HTR-8/SVneo (cell line): ENCODE measurements around the gene PPARD.

Source experiments
- DNase-seq: peaks from one replicate; pipeline ENCODE4 v3.0.0; 2011; ENCODE audit warnings: low spot score, mixed read lengths; ENCODE audit not compliant: insufficient read length
- FAIRE-seq: peaks from 2 replicates; lab custom pipeline; 2011; peaks lifted over from hg19 to GRCh38; lab: Jason Lieb, UNC

PPARD gene

DNA sequence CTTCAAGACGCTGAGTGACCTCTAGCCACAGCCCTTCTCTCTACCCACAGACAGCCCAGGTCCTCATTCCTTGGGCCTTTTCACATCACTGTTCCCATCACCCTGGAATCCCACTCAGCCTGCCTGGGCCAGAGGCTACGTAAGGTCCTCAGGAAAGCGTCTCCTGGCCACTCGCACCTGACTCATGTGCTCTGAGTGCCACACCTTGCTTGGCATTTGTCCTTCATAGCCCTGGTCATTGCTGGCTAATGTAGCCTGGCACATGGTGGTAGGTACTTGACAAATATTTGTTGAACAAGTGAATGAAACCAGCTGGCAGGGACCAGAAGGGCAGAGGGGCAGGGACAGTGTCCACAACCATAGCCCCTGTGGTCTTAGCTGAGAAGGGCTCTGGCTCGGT is 59.2 kb downstream of the PPARD start:
- DNase-seq (no peak), FAIRE-seq (no peak)

DNA sequence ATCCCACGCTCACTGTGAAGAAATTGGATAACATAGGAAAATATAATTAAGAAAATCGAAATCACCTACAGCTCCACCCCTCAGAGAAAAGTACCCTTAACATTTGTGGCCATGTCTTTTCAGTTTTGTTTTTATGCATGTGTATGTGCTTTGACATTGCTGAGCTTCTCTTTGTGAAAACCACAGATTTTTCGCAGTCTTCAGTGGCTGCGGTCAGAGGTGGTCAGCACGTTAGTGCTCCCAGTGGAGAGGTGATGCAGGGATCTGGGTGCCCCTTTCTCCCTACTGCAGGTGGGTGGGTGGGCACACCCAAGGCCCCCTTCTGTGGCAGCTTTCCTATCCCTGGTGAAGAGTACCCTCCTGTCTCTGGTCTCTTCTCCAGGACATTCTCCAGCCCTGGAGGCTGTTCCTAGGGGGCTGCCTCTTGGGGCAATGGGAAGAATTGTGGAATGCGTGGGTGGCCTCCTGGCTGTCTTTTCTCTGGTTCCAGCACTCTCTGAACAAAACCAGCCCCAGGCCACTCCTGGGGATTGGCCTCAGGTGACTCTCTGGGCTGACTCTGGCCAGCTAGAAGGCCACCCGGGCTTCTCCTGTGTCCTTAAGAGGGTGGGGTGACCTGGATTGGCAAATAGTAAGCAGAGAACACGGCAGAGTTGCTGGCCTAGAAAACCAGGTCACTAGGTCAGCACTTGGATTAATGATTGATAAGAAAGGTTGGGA is 59.9 kb downstream of the PPARD start:
- DNase-seq (no peak), FAIRE-seq (no peak)

DNA sequence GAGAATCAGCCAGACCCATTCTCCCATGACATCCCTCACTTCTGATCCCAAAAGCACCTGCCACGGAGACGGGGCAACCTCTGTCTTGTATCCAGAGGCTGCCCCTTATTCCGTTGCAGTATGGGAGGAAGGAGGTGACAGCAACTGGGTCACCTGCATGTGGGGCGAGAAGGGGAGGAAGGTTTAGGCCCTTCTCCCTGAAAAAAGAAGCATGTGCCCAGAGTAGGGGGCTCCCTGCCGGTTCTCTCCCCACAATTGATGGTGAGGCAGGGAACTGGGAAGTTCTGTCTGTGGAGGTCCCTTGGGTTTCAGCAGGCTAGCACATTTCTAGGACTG is 60.5 kb downstream of the PPARD start:
- DNase-seq = no peak
- no peak for FAIRE-seq

DNA sequence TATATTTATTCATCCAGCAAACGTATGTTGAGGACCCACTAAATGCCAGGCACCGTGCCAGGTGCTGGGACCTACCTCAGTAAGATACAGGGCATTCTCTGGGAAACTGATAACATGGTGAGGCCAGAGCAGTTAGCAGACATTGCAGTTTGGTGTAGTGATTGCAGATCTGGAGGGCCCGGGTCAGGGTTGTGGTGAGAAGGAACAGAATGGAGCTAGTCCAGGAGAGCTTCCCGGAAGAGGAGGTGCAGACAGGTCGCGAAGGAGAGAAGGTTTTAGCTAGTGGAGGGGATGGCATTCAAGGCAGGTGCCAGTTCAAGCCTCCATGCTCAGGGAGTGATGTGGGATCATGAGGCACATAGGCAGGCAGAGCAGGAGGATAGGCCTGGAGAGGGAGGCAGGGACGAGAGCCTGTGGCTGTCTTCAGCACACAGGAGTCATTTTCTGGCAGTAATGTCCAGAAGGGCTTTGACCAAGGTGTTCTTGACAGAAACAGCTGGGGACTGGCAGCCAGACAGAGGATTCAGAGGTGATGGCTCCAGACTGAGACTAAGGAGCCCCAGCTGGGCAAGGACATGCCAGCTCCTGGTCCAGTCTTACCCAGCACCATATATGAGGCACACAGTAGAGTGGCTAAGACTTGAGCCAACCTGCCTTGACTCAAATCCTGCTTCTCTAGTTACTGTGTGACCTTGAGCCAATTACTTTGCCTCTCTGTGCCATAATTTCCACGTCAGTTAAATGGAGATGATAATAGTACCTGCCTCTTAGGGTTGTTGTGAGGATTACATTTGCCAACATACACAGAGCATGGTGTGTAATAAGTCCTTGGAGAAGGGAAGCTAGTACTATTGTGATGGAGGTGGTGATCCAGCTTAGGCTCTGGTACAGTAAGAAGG is 61.4 kb downstream of the PPARD start:
- DNase-seq (no peak), FAIRE-seq (no peak)

DNA sequence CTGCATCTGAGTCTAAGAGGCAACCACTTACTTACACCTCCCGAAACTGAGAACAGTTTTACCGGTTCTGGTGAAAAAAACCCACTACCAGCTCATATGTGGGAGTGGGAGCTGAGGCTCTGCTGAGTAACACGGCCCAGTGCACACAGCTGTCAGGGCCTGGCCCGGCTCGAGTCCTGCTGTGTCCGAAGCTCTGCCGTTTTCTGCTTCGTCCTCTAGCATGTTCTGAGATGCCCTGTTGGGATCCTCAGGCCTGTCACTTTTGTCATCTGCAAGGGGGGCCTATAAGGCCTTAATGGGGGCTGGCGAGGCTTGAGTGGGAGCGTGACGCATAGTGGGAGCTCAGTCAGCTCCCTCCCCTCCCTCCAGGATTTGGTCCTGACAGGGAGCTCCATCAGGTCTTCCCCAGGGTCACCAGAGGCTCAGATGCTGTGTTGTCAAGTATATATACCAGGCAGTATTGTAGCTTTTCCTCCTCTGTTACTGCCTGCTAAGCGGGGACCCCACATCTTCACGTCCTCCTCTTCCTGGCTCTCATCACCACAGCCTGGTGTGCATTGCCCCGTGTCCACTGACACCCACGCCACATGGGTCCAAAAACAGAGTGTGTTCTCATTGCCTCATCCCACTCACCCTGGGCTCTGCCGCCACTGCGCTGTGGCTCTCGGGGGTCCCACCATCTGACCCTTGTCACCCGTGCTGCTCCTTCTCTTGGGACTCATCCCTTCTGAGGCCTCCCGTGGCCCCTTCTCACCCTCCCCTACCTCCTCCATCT is 64.5 kb downstream of the PPARD start:
- FAIRE-seq (no peak), DNase-seq (no peak)

DNA sequence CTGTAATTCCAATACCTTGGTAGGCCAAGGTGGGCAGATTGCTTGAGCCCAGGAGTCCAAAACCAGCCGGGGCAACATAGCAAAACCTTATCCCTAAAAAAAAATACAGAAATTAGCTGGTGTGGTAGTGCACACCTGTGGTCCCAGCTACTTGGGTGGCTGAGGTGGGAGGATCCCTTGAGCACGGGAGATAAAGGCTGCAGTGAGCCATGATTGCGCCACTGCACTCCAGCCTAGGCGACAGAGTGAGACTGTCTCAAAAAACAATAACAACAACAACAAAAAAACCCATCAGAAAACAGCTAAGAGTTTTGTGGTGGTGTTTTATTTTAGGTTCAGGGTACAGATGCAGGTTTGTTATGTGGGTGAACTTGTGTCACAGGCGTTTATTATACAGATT is 66.9 kb downstream of the PPARD start:
- FAIRE-seq (no peak), DNase-seq (no peak)

DNA sequence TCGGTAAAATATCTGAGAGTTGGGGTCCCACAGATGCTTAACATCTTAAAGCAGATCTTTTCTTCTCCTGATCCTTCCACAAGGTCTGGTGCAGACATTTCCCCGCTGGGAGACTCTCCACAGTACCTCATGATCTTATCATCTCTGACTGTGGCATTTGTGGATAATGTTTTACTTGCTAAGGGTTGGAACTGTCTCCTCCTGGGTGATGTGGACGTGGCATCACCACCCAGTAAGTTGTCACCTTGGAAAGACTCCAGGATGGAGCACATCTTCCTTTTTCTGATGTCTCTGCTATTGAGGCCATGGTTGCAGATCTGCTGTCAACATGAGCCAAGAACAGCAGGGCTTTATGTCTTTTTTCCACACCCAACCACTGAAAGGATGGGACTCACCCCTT is 67.8 kb downstream of the PPARD start:
- no peak for DNase-seq
- FAIRE-seq = no peak

DNA sequence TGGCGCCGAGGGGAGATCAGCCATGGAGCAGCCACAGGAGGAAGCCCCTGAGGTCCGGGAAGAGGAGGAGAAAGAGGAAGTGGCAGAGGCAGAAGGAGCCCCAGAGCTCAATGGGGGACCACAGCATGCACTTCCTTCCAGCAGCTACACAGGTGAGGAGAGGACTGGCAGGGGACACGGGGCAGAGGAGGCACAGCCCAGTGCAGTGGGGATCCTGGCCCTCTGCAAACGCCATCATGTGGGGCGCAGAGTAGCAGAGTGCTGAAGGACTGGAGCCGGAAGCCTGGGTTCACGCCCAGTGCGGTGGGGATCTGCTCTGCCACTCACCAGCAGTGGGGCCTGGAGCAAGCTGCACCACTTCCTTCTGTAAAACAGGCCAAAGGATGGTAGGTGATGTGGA is 68.7 kb downstream of the PPARD start:
- FAIRE-seq = no peak
- no peak for DNase-seq

DNA sequence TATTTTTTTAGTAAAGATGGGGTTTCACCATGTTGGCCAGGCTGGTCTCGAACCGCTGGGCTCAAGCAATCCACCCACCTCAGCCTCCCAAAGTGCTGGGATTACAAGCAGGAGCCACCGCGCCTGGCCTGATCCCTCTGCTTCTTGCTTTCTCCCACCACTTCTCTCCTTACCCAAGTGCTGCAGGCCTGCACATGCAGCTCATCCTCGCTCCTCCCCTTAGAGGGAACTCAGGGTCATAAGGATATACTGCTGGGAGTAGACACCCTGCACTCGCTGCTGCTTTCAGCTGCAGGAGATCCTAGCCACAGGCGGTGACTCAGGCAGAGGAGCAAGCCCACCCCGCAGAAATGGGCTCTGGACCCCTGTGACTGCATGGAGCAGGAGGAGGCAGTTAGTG is 69.7 kb downstream of the PPARD start:
- FAIRE-seq (no peak), DNase-seq (no peak)

DNA sequence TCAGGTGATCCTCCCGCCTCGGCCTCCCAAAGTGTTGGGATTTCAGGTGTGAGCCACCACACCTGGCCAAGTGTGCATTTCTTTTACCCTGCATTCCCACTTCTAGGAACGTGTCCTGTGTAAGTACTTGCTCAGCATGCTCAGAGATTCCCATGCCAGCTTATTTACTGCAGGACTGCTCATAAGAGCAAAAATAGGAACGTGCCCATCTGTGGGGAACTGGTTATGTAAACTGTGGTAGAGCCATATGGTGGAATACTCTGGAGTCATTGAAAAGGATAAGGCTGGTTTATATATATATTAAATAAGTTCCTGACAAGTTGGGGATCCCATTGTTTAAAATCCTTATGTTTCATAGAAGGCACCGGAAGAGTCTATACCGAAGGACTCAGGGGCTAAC is 71.6 kb downstream of the PPARD start:
- DNase-seq (no peak), FAIRE-seq (no peak)

DNA sequence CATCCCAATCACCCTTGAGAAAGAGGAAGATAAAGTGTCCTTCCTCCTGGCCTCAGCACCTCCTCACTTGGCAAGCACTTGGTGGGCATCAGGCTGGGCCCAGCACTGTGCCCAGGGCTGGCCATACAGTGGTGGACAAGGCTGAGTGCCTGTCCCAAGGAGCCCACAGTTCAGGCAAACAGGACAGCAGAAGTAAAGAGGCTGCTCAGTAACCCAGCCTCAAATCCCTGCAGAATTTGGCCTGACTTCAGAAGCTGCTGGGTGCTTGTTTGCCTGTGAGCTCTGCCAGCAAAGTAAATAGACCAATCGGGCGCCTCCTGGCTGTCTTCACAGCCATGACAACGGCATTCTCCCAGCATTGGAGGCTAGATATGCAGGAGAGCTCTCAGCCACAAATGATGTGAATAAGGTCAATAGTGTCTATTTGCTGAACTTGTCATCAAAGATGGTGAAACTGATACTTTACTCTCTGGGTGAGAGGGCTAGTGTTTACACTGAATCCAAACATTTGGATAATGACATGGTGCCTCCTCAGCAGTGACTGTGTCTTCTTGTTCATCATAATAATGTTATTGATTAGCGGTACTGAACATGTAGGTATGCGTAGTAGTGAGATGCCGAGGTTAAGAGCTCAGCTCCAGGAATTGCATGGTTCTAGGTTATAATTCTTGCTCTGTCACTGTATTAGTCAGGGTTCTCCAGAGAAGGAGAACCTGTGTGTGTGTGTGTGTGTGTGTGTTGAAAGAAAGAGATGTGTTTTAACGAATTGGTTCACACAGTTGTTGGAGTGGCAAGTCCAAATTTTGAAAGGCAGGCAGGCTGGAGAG is 72.9 kb downstream of the PPARD start:
- no peak for FAIRE-seq

DNA sequence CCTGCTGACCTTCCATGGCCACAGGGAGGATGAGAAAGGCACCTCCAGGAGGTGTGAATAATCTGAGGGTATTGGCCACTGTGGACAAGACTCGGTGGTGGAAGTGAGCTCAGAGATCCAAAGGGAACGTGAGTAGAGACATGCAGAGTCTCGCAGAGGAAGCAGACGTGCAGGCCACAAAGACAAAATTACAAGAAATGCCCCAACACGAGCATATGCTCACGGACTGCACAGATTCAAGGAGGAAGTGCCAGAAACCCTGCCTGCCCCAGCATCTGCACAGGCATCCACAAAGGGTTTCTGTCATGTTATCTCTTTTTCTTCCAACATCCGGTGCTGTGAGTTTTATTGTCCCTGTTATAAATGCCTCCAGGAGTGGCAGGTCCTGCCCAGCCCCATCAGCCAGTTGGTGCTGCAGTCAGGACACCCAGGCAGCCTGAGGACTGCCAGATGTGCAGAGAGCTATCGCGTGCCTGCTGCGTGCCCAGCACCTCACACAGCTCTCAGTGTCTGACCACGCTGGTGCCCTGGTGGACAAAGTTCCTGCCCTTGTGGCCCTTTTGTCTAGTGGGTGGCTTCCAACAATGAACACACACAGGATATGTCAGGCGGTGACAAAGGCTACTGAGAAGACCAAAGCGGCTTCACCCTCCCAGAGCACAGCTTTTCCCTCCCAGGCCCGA is 75.8 kb downstream of the PPARD start:
- DNase-seq (no peak), FAIRE-seq (no peak)

More for the DNA sequence above, 72.9 kb downstream of the PPARD start:
- peak; percentile 74 for DNase-seq

DNA sequence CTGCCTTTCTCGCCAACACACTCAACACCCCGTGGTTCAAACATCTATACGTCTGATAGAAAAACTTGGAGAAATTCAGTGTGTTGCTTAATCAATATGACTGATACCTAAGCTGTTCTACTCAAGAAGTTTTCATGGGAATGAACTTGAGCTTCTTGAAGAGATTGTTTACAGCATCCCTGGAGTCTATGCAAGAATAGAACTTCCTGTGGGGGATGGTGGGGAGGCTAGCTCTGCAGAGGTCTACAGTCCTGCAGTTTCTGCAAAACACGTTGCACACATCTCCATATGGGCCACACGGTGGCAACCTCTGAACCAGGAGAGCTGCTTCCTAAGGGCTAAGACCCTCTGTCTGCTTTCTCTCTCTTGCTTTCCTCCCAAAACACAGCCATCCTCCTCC is 77.1 kb downstream of the PPARD start:
- FAIRE-seq (no peak), DNase-seq (peak; percentile 60)

DNA sequence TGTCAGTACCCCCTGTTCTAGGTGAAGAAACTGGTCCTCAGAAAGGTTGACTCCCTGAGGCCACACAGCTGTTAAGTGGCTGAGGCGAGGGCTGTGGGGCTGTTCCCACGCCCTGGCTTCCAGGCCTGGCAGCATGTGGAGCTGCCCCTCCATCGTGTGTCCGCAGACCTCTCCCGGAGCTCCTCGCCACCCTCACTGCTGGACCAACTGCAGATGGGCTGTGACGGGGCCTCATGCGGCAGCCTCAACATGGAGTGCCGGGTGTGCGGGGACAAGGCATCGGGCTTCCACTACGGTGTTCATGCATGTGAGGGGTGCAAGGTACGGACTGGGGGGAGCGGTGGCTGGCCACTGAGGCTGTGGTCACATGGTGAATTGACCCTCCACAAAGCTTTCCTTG is 77.6 kb downstream of the PPARD start:
- FAIRE-seq (no peak), DNase-seq (no peak)

DNA sequence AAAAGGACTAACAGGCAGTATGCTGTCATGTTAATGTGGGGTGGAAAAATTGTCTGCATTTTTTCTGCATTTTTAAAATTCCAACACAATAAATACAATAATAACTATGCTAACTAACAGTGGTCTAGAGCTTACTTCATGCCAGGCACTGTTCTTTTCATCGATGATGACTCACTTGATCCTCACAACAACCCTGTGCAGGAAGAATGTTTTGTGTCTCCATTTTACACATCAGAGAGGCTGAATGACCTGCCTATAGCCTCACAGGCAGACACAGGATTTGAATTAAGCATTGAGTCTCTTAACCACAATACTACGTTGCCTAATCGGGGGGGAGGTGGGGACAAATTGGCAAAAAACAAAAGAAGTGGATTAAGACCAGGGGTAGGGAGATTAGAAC is 82.9 kb downstream of the PPARD start:
- DNase-seq = peak; percentile 91
- FAIRE-seq = peak; percentile 91

DNA sequence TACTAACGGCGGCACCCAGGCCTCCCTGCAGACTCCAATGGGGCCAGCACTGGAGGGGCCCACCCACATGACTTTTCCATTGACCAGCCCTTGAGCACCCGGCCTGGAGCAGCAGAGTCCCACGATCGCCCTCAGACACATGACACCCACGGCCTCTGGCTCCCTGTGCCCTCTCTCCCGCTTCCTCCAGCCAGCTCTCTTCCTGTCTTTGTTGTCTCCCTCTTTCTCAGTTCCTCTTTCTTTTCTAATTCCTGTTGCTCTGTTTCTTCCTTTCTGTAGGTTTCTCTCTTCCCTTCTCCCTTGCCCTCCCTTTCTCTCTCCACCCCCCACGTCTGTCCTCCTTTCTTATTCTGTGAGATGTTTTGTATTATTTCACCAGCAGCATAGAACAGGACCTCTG is 83.7 kb downstream of the PPARD start:
- FAIRE-seq (no peak), DNase-seq (no peak)

DNA sequence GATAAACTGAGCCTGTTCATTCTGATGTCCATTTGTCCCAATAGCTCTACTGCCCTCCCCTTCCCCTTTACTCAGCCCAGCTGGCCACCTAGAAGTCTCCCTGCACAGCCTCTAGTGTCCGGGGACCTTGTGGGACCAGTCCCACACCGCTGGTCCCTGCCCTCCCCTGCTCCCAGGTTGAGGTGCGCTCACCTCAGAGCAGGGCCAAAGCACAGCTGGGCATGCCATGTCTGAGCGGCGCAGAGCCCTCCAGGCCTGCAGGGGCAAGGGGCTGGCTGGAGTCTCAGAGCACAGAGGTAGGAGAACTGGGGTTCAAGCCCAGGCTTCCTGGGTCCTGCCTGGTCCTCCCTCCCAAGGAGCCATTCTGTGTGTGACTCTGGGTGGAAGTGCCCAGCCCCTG is 85.1 kb downstream of the PPARD start:
- FAIRE-seq = no peak

DNA sequence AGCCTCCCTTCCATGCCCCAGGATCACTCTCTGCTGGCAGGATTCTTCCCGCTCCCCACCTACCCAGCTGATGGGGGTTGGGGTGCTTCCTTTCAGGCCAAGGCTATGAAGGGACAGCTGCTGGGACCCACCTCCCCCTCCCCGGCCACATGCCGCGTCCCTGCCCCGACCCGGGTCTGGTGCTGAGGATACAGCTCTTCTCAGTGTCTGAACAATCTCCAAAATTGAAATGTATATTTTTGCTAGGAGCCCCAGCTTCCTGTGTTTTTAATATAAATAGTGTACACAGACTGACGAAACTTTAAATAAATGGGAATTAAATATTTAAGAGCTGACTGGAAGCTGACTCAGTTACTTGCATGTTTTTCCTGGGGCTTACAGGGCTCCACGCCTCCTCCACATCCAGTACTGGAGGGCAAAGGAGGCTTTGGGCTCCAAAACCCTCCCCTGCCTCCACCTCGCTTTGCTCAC is 85.5 kb downstream of the PPARD start:
- peak; percentile 49 for DNase-seq
- peak; percentile 60 for FAIRE-seq

More for the DNA sequence above, 85.1 kb downstream of the PPARD start:
- DNase-seq = no peak

DNA sequence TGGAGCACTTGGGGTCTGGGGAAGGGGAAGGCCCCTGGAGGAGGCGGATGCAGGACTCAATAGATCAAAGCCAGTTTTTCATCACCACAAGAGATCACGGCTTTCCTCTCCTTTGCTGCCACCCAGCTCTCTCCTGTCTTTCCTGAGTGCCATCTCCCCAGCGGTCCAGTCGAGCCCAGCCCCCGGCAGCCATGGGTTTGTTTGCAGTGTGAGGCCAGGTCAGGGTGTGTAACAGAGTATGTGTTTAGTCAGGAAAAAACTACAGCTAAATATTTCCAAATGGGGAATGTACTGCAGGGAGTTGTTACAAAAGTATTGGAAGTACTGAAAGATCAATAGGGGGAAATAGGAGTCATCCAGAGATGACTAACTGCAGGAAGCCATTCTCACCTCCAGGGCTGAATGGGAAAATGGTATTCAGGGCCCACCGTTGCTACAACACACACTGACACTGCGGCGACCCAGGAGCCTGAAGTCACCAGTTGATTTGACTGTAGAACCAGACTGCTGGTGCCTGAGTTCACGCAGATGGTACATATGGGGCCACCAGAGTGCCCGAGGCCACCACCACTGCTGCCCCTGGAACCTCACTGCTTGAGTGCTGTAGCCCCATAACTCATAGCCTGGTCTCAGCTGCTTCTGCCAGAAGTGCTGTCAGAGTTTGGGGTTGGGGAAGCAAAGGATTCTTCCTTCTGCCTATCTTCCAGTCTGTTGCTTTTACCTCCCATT is 86.2 kb downstream of the PPARD start:
- DNase-seq (no peak), FAIRE-seq (peak; percentile 9)
